Measurements from ENCODE around the gene SEMA4A.
"Not testable (repeated sequence)": the region's sequence is repeated elsewhere in the genome, so short reads cannot be mapped to it uniquely, and the experiment has no call there.

Gene SEMA4A

DNA sequence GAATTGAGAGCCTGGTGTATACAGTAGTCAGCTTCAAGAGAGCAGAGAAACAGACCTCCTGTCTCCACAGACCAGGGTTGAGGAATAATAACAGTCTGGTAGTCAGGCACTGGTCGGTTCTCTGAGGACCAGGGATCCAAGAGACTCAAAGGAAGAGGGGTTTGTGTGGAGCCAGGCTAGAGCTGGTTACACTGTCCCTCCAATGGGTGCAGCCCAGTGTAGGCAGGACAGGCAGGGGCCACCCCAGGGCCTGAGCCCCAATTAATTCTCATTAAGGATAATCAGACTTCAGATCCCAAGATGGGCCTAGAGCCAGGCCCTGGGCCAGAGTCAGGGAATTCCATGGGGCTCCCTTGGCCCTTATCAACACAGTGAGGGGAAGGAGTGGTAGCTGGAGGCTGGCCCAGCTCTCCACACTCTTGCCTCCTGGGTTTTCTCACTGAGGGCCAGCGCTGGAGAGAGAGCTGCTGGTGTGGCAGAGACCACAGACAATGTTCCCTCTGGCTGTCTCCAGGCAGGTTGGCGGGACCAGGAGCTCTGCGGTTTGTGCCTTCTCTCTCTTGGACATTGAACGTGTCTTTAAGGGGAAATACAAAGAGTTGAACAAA, 9.1 kb downstream of the SEMA4A start:
- no peak for DNase-seq

DNA sequence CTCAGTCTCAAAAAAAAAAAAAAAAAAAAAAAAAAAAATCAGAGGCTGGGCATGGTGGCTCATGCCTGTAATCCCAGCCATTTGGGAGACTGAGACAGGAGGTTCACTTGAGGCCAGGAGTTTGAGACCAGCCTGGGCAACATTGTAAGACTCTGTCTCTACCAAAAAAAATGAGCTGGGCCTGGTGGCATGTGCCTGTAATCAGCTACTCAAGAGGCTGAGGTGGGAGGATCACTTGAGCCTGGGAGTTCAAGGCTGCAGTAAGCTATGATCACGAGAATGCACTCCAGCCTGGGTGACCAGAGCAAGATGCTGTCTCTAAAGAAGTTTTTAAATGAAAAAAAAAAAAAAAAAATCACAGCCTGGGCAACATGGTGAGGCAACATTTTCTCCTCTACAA, 10.3 kb downstream of the SEMA4A start:
- DNase-seq = no peak

DNA sequence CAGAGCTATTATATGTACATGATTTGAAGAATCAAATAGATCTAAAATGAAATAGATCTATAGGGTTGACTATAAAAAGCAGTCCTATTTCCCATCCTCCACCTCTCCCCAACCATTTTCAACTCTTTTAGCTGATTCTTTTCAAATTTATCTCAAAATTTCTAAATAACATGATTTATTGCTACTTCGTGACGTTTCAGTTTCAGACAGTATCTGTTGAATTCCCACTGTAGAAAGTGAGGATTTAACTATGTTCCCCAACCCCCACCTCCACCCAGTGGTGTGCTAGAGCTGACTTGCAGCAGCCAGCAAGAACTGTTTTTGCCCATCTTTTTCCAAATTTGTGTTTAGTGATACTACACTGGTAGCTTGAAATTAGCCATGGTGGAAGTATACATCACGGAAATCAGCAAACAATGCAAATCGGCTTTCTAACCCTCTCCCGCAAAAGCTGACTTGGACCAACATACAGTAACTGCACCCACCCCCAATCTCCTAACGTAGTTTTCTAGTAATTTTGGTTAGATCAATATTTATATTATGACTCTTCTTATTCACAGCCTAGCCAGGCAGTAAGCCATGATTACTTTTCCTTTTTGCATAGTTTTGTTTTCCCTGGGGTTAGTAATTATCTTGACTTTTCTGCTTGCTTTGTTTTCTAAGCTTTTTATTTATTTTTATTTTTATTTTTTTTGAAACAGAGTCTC, 10.9 kb downstream of the SEMA4A start:
- DNase-seq = no peak

DNA sequence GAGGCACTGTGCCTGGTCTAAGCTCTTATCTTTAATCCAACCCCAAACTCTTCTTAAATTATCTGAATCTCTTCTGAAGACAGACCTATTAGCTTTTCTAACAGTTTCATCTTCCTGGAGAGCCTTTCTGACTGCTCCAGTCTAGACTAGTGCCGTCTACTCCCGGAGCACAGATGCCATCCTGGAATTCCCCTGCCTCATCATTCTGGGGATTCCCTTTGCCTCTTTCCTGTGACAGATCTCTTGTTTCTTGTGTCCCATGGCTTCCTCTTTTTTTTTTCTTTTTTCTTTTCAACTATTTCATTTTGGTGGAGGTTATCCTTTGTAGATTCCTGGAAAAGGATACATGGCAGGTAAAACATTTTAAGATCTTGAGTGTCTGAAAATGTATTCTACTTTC, 11.7 kb downstream of the SEMA4A start:
- no peak for DNase-seq

DNA sequence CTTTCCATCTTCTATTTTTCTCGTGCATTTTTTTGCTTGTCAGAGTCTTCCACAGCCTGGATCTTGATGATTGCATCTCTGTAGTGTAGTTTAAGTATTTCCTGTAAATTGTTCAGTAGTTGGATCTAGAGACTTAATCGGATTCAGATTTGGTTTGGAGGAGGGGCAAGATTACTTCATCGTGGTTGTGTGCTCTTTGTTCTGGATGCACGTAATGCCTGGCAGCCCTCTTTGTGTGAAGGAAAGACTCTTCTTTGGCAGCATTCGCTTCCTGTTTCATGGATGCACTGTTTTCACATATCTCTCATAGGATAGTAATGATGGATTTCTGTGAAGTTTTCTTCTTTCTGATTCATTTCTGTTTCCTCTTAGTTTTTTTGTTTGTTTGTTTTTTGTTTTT, 14.2 kb downstream of the SEMA4A start:
- no peak for DNase-seq

DNA sequence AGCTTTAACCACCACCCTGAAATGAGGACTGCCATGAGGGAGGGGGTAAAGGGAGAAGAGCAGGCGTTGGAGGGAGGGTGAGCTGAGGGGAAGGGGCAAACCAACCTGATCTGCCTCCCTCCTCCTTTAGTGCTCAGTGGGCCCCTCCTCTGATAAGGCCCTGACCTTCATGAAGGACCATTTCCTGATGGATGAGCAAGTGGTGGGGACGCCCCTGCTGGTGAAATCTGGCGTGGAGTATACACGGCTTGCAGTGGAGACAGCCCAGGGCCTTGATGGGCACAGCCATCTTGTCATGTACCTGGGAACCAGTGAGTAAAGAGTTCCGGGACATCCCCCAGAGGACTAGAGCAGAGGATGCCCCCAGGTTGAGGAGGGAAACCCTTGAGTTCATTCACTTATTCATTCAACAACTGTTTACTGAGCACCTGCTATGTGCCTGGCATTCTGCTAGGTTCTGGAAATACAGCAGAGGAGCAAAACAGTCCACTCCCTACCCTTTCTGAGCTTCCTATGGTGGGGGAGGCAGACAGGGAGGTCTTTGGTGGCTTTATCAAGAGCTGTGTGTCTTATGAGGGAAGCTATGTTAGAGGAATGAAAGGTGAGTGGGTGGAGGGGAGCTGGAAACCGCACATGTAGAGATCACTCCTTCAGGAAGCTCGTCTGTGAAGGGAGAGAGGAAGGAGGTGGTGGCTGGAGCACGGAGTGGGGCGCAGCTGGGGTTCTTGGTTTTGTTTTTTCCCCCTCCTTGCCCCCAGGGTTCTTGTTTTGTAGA, 19.5 kb downstream of the SEMA4A start:
- DNase-seq = no peak

DNA sequence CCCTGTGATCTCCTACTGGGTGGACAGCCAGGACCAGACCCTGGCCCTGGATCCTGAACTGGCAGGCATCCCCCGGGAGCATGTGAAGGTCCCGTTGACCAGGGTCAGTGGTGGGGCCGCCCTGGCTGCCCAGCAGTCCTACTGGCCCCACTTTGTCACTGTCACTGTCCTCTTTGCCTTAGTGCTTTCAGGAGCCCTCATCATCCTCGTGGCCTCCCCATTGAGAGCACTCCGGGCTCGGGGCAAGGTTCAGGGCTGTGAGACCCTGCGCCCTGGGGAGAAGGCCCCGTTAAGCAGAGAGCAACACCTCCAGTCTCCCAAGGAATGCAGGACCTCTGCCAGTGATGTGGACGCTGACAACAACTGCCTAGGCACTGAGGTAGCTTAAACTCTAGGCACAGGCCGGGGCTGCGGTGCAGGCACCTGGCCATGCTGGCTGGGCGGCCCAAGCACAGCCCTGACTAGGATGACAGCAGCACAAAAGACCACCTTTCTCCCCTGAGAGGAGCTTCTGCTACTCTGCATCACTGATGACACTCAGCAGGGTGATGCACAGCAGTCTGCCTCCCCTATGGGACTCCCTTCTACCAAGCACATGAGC, 23.3 kb downstream of the SEMA4A start:
- DNase-seq = no peak

DNA sequence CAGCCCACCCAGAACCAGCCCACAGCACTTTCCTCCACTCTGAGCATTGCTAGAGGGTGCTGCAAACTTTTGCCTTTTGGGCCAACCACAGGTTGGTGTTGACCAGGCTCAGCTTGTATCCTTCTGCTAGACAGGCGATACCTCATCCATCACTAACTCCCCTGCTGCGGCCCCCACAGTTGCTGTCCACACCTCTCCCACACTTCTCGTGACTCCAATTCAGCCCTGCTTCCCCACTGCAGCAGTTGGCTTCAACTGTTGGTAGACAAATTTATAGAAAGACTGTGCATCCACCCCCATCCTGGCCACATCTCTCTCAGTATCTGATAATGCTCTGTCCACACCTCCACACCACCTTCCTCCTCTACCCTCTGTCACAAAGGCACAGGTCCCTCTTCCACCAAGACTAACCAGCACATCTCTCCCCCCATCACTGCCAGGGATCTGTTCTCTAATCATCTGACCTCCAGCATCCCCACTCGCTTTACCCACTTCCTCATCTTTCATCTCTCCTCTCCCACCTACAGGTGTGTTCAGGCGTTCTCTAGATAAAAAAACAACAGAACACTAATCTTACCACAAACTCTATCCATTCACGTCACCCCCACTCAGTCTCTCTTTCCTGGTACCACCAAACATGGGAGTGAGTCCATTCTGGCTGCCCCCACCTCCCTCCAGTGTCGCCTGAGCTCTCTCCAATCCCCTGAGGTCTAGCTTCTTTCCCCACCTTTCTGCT, 24.7 kb downstream of the SEMA4A start:
- DNase-seq = no peak

DNA sequence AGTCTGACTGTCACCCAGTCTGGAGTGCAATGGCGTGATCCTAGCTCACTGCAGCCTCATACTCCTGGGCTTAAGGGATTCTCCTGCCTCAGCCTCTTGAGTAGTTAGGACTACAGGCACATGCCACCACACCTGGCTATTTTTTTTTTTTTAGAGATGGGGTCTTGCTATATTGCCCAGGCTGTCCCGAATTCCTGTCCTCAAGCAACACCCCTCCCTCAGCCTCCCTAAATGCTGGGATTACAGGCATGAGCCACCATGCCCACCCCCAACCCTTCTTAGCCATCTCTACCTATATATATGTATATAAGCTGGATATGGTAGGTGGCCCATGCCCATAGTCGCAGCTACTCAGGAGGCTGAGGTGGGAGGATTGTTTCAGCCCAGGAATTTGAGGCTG, 27.1 kb downstream of the SEMA4A start:
- DNase-seq = no peak

DNA sequence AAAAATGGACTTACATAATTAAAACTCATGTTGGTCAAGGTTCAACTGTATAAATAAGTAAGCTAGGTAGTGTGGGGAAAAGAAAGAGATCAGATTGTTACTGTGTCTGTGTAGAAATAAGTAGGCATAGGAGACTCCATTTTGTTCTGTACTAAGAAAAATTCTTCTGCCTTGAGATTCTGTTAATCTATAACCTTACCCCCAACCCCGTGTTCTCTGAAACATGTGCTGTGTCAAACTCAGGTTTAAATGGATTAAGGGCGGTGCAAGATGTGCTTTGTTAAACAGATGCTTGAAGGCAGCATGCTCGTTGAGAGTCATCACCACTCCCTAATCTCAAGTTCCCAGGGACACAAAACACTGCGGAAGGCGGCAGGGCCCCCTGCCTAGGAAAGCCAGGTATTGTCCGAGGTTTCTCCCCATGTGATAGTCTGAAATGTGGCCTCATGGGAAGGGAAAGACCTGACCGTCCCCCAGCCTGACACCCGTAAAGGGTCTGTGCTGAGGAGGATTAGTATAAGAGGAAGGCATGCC, 28.1 kb downstream of the SEMA4A start:
- not testable (repeated sequence) for DNase-seq

DNA sequence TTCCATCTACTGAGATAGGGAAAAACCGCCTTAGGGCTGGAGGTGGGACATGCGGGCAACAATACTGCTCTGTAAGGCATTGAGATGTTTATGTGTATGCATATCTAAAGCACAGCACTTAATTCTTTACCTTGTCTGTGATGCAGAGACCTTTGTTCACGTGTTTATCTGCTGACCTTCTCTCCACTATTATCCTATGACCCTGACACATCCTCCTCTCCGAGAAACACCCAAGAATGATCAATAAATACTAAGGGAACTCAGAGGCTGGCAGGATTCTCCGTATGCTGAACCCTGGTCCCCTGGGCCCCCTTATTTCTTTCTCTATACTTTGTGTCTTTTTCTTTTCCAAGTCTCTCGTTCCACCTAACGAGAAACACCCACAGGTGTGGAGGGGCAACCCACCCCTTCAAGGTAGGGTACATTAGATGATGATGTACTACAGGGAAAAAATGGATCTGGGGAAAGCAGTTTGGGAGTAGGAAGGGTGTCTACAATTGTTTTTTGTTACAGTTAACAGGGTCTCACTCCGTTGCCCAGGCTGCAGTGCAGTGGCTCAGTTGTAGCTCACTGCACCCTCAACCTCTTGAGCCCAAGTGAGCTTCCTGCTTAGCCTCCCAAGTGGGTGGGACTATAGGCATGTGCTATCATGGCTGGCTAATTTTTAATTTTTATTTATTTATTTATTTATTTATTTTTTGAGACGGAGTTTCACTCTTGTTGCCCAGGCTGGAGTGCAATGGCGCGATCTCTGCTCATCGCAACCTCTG, 28.8 kb downstream of the SEMA4A start:
- not testable (repeated sequence) for DNase-seq

DNA sequence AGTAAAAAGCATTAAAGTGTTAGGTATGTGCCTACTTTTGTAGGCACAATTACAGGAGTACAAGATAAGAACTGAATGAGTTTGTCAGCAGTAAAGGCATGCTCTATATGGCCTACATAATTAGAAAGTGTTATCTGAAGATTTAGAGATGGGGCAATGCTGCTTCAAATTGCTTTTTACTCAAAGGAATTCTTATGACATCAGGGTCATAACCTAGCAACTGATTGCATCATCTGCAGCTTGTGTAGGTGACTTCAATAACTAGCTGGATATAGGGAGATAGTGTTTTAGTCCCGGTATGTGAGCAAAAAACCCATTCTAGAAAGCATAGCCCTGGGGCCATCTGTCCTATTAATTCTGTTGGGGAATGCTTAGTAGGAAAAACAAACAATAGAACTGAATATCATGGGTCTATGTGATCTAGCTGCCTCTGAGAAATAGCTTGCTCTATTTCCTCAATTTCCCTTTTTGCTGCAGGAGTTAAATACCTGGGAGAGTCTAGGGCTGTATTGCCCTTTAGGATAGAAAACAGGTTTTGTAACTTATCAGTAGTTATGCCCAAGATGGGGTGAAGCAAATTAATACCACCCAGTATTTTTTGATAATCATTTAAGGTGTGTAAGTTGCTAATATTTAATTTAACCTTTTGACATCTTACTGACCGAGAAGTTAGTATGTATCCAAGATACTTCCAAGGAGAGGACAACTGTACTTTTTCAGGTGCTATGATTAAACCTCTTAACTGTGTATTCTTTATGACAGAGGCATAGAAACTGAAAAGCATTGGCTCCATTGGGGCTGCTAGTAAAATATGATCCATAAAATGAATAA, 33.2 kb downstream of the SEMA4A start:
- not testable (repeated sequence) for DNase-seq

DNA sequence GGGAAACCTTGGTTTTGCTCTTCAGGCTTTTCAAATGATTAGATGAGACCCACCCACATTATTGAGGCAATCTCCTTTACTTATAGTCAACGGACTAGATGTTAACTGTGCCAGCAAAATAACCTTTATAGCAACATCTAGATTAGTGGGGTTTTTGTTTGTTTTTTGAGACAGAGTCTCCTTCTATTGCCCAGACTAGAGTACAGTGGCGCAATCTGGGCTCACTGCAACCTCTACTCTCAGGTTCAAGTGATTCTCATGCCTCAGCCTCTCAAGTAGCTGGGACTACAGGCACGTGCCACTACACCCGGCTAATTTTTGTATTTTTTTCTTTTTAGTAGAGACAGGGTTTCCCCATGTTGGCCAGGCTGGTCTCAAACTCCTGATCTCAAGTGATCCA, 36.9 kb downstream of the SEMA4A start:
- not testable (repeated sequence) for DNase-seq

DNA sequence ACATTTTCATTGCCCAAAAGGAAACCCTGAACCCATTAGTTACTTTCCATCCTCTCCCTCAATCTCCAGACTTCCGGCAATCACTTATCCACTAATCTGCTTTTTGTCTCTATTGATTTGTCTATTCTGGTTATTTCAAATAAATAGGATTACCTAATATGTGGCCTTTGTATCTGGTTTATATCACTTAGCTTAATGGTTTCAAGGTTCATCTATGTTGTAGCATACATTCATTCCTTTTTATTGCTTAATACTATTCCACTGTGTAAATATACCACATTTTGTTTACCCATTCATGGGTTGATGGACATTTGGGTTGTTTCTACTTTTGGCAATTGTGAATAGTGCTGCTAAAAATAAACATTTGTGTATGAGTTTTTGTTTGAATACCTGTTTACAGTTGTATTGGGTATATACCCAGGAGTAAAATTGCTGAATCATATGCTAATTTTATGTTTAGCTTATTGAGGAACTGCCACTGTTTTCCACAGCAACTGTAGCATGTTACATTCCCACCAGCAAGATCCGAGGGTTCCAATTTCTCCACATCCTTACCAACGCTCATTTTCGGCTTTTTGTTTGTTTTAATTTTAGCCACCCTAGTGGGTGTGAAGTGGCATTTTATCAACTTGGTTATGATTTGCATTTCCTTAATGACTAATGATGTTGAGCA, 38.0 kb downstream of the SEMA4A start:
- DNase-seq = no peak

DNA sequence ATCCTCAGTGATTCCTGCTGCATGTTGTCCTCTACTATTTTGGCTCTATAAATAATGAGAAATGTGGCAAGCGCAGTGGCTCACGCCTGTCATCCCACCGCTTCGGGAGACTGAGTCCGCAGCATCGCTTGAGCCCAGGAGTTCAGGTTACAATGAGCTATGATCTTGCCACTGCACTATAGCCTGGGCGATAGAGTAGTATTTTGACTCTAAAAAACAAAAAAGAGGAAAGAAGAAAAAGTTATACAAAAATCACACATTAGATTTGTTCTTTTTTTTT, 39.8 kb downstream of the SEMA4A start:
- no peak for DNase-seq

DNA sequence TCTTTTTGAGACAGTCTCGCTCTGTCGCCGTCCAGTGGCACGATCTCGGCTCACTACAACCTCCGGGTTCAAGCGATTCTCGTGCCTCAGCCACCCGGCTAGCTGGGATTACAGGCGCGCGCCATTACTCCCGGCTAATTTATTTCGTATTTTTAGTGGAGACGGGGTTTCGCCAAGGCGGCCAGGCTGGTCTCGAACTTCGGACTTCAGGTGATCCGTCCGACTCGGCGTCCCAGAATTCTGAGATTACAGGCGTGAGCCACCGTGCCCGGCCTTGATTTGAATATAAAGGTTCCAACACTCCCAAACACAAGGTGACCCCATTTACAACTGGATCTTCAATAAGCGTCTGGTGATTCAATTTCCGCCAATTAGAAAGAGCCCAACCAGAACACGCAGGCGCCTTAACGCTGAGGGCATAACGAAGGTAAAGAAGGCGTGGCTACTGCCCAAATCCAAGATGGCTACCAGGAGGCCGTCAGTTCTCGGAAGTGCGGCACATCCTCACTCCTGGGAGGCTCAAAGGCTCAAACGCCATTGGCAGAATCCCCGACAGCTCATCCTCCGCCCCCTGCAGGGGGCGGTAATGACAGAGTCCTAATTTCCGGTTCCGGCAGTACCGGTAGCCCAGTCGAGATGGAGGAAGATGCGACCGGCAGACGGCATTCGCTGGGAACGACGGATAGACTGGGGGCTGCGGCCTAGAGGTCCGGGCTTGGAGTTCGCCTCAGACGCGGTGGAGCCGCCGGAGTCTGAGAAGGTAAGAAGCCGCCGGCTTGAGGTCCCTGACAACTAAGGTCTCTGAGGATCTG, 40.3 kb downstream of the SEMA4A start, which contains the start of gene SLC25A44:
SLC25A44 (plus strand) TSS at position 617 of the 812 bp plus-strand sequence. CDS start 5,744 bp downstream, outside the sequence.
- DNase-seq = peak; percentile 99

DNA sequence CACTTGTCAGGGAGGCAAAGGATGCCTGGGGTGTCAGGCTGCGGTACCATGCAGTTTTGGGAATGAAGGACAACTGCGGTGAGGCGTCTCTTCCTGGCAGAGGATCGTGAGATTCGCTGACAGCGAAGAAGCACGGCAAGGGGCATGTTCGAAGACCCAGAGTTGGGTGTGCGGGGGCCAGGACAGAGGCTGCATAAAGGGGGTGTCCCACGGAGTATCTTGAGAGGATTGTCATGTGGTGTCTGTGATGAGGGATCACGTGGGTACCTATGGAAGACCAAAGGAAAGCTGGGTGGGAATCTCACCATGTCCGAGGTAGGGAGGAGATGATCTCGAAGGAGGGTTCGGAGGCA, 40.9 kb downstream of the SEMA4A start:
- DNase-seq = no peak

DNA sequence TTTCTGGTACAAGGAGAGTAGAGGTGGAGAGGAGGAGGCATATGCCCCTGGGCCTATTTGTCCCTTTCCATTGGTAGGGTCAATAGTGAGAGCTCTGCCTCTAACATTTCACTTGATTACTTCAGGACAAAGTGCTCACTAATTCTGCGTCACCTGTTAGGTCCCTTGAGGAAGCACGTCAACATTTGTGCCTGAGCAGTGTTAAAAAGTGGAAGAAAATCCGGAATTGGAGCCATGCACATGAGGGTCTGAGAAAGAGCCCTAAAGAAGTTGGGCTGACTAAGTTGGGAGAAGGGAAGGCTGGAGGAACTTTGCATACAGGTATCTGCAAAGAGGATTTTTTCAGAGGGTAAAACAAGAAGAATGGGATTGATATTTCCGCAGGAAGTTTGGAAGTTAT, 42.5 kb downstream of the SEMA4A start:
- no peak for DNase-seq

DNA sequence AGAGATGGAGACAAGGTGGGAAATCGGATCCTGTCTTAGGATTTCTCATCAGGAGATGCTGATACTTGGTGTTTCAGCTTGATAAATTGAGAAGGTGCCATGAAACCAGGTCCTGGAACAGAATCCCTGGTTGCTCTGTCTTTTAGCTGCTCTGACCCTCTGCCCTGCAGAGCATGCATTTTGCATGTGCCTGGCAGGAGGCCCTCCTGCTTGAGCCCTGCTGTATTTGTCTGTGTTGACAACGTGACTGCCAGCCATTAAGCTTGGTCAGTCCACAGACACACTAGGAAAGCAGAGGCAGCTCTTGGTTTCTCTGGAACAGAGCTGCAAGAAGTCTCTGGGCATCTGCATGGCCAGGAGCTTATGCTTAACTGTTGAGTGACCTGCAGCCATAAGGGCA, 43.1 kb downstream of the SEMA4A start:
- DNase-seq = no peak

Data from femur (tissue), 1 donor.